HL-60/S4 treated with retinoic acid at 250 ng/mL for 4 days and 3 days (cell line): ENCODE data around the gene PLCH1.

ENCODE experiments used
- in situ Hi-C: fragments of 300-500 bp; cut with MboI; formaldehyde crosslinking; loops from 2 replicates; pipeline ENCODE4 v1.7.0; 2022; ENCODE audit warnings: low sequenced_read_pairs

The PLCH1 gene

DNA sequence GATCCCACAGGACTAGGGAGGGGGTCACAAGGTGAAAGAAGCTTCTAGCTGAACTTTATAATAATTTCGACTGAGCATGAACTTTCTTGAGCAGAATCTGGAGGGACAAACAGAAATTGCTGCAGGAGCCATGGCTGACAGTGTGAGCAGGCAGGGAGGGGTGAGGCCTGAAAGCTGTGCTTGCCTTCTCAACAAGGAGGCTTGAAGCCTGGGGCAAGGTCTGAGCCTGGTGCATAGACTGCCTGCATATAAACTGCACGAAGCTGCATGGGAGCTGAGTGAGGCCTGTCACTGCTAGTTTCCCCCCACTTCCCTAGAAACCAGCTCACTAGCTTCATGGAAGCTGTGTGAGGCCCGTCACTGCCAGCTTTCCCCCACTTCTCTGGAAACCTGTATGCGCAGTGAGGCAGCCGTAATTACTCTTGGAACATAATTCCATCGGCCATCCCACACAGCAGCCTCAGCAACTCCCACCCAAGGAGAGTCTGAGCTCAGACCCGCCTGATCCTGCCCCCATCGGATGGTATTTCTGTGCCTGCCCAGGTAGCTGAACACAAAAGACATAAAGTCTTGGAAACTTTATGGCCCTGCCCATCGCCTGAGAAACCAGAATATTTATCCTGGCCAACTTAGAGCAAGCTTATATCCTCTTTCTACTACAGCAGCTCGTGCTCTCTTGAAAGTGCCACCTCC, 136.5 kb downstream of the PLCH1 start:
- in situ Hi-C loops: no loop called here

DNA sequence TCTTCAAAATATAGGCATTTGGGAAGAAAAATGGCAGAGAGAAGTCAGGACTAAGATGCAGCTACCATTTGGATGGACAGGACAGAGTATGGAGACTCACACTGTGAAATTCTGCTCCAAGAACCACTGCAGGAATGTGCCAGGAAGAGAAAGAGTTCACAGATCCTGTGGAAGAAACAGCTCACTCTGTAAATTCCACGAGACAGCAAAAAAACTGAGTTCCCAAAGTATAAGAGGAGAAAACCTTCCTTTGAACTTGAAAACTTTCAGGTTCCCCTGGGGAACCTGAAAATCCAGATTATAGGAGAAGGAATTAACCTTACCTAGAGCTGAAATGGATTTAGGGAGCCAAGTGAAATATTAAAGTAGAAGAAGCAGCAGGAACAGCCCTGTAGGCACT, 137.1 kb downstream of the PLCH1 start:
- in situ Hi-C loops: no loop called here

DNA sequence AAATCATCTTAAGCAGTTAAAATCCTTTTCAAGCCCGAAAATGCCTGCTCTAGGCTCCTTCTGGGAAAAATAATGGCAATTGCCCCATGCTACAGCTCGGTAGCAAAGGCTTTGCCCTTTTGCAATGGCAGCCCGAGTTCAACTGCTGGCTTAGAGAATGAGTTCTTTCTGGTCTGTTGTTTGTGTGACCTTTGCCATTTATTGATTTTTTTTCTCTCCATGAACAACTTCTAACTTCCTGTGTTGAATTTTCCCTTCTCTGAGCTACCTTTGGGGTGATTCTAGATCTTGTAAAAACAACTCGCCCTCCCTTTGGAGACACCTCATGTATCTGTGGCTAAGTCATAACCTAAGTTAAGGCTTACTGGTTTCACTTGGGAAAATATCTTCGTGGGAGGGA, 139.3 kb downstream of the PLCH1 start:
- in situ Hi-C loops: no loop called here

DNA sequence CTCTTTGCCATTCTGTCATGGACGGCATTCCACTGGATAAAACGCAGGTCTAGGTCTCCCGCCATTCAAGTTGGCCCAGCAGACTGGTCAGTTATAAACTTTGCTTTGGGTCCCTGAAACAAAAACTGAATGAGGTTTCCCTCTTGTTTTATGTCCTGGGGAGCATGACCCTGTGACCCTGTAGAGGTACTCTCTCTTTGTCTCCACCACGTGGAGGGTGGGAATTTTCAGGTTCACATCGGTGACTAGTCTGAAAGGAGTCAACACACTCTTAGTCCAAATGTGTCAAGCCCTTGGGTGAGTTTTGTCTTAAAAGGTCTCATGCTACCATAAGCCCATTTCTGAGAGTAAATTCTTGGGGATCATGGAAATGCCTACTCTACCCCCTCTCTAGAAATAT, 139.9 kb downstream of the PLCH1 start:
- in situ Hi-C loops: no loop called here

DNA sequence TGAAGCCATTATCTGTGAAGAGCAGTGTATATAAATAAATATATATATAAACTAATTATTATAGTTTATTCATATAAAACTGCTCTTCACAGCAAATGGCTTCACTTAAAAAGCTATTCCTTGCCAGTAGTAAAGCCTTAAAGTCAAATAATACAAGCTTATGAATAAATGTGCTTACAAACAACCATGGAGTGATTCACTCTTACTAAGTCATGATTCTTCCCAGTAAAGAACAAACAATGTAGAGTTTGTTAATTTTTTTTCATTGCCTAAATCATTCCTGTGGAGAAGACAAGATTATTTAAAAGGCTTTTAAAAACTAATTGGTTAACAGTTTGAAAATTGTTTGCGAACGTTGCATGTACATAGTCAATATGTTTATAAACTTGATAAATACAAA, 140.7 kb downstream of the PLCH1 start:
- in situ Hi-C loops: no loop called here

DNA sequence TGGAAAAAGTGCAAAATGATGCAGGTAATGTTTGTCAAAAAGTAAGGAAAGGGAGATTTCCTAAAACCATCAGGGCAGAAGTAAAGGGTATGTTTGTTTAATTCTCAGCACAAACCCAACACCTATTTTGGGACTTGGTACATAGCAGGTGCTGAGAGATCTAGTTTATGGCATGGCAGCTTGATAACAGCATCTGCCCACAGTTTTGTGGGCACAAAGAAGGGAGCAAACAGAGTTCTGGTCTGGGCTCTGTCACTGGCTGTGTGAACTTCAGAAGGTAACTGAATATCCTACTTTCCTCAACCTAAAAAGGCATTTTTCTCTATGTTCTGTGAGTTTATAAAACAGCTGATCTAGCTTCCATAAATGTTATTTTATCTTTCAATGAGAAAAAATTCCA, 141.6 kb downstream of the PLCH1 start:
- in situ Hi-C loops: no loop called here

DNA sequence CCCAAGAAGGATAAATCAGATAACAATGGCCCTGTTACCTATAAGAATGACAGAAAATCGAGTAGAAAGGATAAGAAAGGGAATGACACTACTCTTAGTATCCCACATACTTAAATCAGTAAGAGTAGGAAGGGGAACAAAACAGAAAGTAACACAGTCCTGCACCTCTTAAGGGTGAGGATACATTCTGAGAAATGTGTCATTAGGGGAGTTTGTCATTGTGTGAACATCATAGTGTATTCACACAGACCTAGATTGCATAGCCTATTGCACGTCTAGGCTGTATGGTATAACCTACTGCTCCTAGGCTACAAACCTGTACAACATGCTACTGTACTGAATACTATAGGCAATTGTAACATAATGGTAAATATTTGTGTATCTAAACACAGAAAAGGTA, 142.6 kb downstream of the PLCH1 start:
- in situ Hi-C loops: no loop called here

GRCh38 chr3:155598671-155599070, 146.2 kb downstream of the PLCH1 start:
- in situ Hi-C loops: no loop called here

- in situ Hi-C loops: no loop called here
Observed at GRCh38 chr3:155596615-155597014, 148.3 kb downstream of the PLCH1 start.

- in situ Hi-C loops: no loop called here
Observed at GRCh38 chr3:155595371-155595770, 149.5 kb downstream of the PLCH1 start.

DNA sequence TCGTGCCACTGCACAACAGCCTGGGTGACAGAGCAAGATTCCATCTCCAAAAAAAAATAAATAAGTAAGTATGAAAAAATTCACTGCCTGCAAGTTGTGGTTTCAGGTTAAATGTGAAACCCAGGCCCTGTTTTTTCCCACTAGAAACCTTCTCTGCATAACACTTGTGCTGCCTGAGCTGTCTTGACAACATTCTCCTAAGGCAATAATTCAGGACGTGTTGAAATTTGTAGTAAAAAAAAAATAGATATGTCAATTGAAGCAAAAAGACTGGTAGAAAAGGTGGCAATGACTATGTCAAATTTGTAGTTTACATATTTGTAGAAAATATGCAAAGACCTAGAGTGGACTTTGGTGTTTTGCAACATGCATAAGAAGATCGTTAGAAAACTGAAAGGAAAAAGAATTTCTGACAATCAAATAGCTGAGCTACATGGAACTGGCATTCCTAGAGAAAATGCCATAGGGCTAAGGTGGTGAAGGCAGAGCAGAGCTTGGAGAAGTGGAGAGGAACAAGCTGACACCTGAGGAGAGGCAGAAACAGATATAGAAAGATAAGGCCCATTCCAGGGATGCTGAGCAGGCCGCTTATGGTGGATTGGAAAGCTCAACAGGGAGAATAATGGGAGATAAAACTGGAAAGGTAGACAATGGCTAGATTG, 150.2 kb downstream of the PLCH1 start:
- in situ Hi-C loops: no loop called here

- in situ Hi-C loops: no loop called here
Observed at GRCh38 chr3:155587581-155587980, 157.3 kb downstream of the PLCH1 start.

DNA sequence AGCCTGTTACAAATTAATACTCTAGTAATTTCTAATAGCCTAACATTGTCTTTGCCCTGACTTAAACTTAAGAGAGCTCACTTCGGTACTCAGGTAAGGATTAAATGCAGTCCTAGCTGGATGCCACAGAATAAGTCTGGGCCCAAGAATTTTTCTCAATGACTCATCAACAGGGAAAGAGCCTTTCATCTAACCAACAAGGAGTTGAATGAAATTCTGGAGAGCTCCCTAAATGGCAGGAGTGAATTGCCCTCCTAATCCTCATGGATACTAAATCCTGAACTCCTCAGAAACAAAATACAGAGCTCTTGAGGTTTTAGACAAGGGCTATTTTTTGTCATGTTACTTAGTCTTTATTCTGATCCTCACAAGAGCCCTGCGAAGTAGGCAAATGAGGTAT, 159.5 kb downstream of the PLCH1 start:
- in situ Hi-C loops: no loop called here

DNA sequence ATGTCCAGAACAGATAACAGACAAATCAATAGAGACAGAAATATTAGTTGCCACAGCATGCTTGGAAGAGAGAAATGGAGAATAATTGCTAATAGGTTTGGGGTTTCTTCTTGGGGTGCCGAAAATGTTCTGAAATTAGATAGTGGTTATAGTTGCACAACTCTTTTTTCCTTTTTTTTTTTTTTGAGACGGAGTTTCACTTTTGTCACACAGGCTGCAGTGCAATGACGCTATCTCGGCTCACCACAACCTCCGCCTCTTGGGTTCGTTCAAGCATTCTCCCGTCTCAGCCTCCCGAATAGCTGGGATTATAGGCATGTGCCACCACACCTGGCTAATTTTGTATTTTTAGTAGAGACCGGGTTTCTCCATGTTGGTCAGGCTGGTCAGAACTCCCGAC, 163.3 kb downstream of the PLCH1 start:
- in situ Hi-C loops: no loop called here

- in situ Hi-C loops: no loop called here
Observed at GRCh38 chr3:155572085-155572484, 172.8 kb downstream of the PLCH1 start.

GRCh38 chr3:155568295-155568694, 176.6 kb downstream of the PLCH1 start:
- in situ Hi-C loops: no loop called here

DNA sequence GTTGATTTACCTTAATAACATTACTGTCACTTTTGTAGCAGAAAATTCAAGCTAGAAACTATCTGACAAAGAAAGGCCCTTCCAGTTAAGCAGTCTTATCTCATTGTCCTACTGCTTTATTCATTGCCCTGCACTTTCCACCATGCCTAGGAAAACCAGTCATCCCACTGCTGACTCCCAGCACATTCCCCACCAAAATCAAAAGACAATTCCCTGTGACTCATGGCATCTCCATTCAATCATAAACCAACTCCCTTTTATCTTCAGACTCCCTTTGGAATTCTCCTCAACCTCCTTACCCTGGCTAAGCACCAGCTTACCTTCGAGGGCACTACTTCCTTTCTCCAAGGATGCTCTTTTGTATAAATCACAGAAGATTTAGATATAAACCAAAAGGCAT, 184.3 kb downstream of the PLCH1 start:
- in situ Hi-C loops: no loop called here

GRCh38 chr3:155560135-155560534, 184.7 kb downstream of the PLCH1 start:
- in situ Hi-C loops: no loop called here

- in situ Hi-C loops: no loop called here
Observed at GRCh38 chr3:155556531-155556930, 188.3 kb downstream of the PLCH1 start.

- in situ Hi-C loops: no loop called here
Observed at GRCh38 chr3:155555479-155556060, 189.3 kb downstream of the PLCH1 start.

- in situ Hi-C loops: no loop called here
Observed at GRCh38 chr3:155554777-155555451, 190.0 kb downstream of the PLCH1 start.

DNA sequence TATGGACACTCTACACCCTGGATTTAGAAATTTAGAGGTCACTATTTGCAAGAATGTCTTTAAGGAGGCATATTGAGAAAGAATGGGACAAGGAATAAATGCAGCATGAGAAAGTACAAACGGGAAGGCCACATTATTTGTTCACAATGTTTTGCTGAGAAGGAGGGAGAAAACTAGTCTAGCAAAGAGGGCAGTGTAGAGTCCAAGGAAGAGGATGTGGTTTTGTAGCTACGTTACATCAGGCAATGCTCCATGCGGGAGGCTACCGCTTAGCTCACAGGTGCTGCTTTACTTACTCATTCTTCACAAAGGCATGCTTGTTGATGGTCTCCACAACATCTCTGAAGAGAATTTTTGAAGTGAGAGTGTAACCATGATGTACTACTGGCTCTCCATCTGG, 191.1 kb downstream of the PLCH1 start:
- in situ Hi-C loops: no loop called here
